ENCODE data around the gene EMP1.

Gene EMP1

GRCh38 chr12:13197526-13198143 is 1.1 kb downstream of the EMP1 start:
- 100% methylated on average over 1 of the region's 9 CpGs for WGBS (ENCODE audit: insufficient coverage, insufficient read length)
- no peak overlapping the region for H3K27ac ChIP-seq (ENCODE audit: low read length)
- H3K27me3 ChIP-seq (ENCODE audit: control insufficient read depth, insufficient read depth, low read length), result no peaks in the 10 kb centered on the region
- 0 out of 2 replicates have a peak, but pooled peaks cover 1% of the 10 kb centered on the region for H3K4me1 ChIP-seq (ENCODE audit: control insufficient read depth, insufficient read depth, low read length)
- H3K4me3 ChIP-seq (ENCODE audit: low read length), result no peak overlapping the region
- DNase-seq (ENCODE audit: low read depth, low spot score), result no peak
- H3K36me3 ChIP-seq (ENCODE audit: control insufficient read depth, insufficient read depth, low read length), result no peaks in the 10 kb centered on the region
- no peaks in the 10 kb centered on the region for H3K9me3 ChIP-seq (ENCODE audit: control insufficient read depth, insufficient read depth, low read length)

GRCh38 chr12:13198241-13198640 is 1.7 kb downstream of the EMP1 start:
- Histone ChIP-seq H3K4me3 (ENCODE audit: low read length) (no peak overlapping the region), H3K36me3 (ENCODE audit: control insufficient read depth, insufficient read depth, low read length) (no peaks in the 10 kb centered on the region), H3K4me1 (ENCODE audit: control insufficient read depth, insufficient read depth, low read length) (peaks cover 2% of the 10 kb centered on the region; the same call in 1 of the 2 replicates), H3K27me3 (ENCODE audit: control insufficient read depth, insufficient read depth, low read length) (no peaks in the 10 kb centered on the region), H3K9me3 (ENCODE audit: control insufficient read depth, insufficient read depth, low read length) (no peaks in the 10 kb centered on the region), H3K27ac (ENCODE audit: low read length) (no peak overlapping the region)
- no peak for DNase-seq (ENCODE audit: low read depth, low spot score)
- no CpG with 5 or more reads among the region's 4 CpGs for WGBS (ENCODE audit: insufficient coverage, insufficient read length)

DNA sequence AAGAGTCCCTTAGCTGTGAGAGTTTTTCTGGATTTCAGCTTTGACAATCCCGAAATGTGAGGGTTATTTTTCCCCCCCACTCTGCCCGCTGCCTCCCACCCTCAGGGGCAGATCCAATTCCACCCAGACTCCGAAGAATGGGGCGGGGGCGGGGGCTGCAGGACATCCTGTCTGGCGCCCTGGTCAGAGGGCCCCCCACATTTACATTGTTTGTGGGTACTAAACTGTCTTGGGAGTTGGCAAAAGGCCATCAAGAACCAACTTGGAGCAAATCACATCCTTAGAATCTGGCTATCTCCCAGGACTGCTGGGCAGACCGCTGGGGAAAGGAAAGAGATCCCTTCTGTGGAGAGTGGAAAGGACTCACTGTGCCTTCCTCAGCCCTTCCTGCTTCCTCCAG is 2.4 kb downstream of the EMP1 start:
- Histone ChIP-seq H3K27me3 (ENCODE audit: control insufficient read depth, insufficient read depth, low read length) (no peaks in the 10 kb centered on the region), H3K4me1 (ENCODE audit: control insufficient read depth, insufficient read depth, low read length) (peaks cover 4% of the 10 kb centered on the region; the same call in 1 of the 2 replicates), H3K9me3 (ENCODE audit: control insufficient read depth, insufficient read depth, low read length) (no peaks in the 10 kb centered on the region), H3K36me3 (ENCODE audit: control insufficient read depth, insufficient read depth, low read length) (no peaks in the 10 kb centered on the region), H3K27ac (ENCODE audit: low read length) (no peak overlapping the region), H3K4me3 (ENCODE audit: low read length) (no peak overlapping the region)
- no CpG with 5 or more reads among the region's 7 CpGs for WGBS (ENCODE audit: insufficient coverage, insufficient read length)
- DNase-seq (ENCODE audit: low read depth, low spot score), result no peak

DNA sequence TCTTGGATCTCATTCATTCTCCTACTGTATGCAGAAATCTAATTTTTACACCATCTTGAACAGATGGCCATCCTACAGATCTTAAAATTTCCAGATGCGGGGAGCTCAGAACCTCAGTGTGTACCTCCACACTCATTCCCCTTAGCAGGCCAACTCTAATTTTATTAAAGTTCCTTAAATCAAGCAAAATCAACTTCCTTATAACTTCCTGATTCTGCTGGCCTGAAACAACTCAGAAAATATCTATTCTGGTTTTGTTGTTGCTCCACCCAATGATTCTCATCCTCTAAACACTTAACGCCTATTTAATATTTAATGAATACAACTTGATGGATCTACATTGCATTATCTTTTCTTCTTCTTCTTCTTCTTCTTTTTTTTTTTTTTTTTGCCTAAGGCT is 3.1 kb downstream of the EMP1 start:
- peaks cover 6% of the 10 kb centered on the region; the same call in 1 of the 2 replicates for H3K4me1 ChIP-seq (ENCODE audit: control insufficient read depth, insufficient read depth, low read length)
- H3K27me3 ChIP-seq (ENCODE audit: control insufficient read depth, insufficient read depth, low read length), result no peaks in the 10 kb centered on the region
- no peak for DNase-seq (ENCODE audit: low read depth, low spot score)
- H3K36me3 ChIP-seq (ENCODE audit: control insufficient read depth, insufficient read depth, low read length), result no peaks in the 10 kb centered on the region
- no peak overlapping the region for H3K27ac ChIP-seq (ENCODE audit: low read length)
- H3K9me3 ChIP-seq (ENCODE audit: control insufficient read depth, insufficient read depth, low read length), result no peaks in the 10 kb centered on the region
- WGBS (ENCODE audit: insufficient coverage, insufficient read length), result 100% methylated on average over 1 of the region's 2 CpGs
- no peak overlapping the region for H3K4me3 ChIP-seq (ENCODE audit: low read length)

DNA sequence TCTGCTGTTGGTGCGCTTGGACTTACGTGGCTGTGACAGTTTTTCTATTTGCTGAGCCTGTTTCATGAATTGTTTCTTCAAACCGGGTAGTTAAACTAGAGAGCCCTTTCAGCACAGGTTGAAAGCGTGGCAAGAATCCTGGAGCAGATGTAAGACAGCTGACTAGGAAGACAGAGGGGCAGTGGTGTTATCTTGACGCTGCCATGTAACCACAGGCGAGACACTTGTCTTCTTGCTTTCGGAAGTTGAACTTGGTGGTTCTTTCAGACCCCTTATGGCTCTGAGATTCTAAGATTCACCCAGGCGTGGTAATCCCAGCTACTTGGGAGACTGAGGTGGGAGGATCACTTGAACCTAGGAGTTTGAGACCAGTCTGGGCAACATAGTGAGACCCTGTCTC is 4.3 kb downstream of the EMP1 start:
- no CpG with 5 or more reads among the region's 8 CpGs for WGBS (ENCODE audit: insufficient coverage, insufficient read length)
- DNase-seq (ENCODE audit: low read depth, low spot score), result no peak
- H3K4me3 ChIP-seq (ENCODE audit: low read length), result no peak overlapping the region
- peaks cover 7% of the 10 kb centered on the region for H3K4me1 ChIP-seq (ENCODE audit: control insufficient read depth, insufficient read depth, low read length)
- no peaks in the 10 kb centered on the region for H3K27me3 ChIP-seq (ENCODE audit: control insufficient read depth, insufficient read depth, low read length)
- H3K27ac ChIP-seq (ENCODE audit: low read length), result no peak overlapping the region
- H3K9me3 ChIP-seq (ENCODE audit: control insufficient read depth, insufficient read depth, low read length), result no peaks in the 10 kb centered on the region
- no peaks in the 10 kb centered on the region for H3K36me3 ChIP-seq (ENCODE audit: control insufficient read depth, insufficient read depth, low read length)

GRCh38 chr12:13203034-13203922 is 6.8 kb downstream of the EMP1 start:
- Histone ChIP-seq H3K36me3 (ENCODE audit: control insufficient read depth, insufficient read depth, low read length) (no peaks in the 10 kb centered on the region), H3K27me3 (ENCODE audit: control insufficient read depth, insufficient read depth, low read length) (no peaks in the 10 kb centered on the region), H3K4me1 (ENCODE audit: control insufficient read depth, insufficient read depth, low read length) (peaks cover 9% of the 10 kb centered on the region), H3K27ac (ENCODE audit: low read length) (no peak overlapping the region), H3K4me3 (ENCODE audit: low read length) (no peak overlapping the region), H3K9me3 (ENCODE audit: control insufficient read depth, insufficient read depth, low read length) (no peaks in the 10 kb centered on the region)
- WGBS (ENCODE audit: insufficient coverage, insufficient read length), result no CpG with 5 or more reads among the region's 16 CpGs
- DNase-seq (ENCODE audit: low read depth, low spot score), result no peak

DNA sequence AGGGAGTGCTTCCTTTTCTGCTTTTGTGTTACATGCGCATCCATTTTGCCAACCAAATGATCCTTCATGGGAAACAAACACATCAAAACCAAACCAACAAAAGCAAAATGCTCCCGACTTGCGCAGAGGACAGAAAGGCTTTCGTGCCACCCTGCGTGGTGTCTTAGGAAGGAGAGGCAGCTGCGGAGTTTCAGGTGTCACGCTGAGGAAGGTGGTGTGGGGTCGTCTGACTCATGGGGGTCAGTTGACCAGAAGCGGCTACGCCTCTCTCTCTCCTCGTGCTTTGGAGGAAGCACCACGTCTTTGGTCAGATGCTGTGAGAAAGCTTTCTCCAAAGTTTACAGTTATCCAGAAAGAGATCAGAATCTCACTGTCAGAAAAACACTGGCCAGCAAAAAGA is 7.9 kb downstream of the EMP1 start:
- no peaks in the 10 kb centered on the region for H3K9me3 ChIP-seq (ENCODE audit: control insufficient read depth, insufficient read depth, low read length)
- H3K27me3 ChIP-seq (ENCODE audit: control insufficient read depth, insufficient read depth, low read length), result no peaks in the 10 kb centered on the region
- no peak overlapping the region for H3K4me3 ChIP-seq (ENCODE audit: low read length)
- DNase-seq (ENCODE audit: low read depth, low spot score), result no peak
- H3K36me3 ChIP-seq (ENCODE audit: control insufficient read depth, insufficient read depth, low read length), result no peaks in the 10 kb centered on the region
- no peak overlapping the region for H3K27ac ChIP-seq (ENCODE audit: low read length)
- no CpG with 5 or more reads among the region's 12 CpGs for WGBS (ENCODE audit: insufficient coverage, insufficient read length)
- H3K4me1 ChIP-seq (ENCODE audit: control insufficient read depth, insufficient read depth, low read length), result peaks cover 9% of the 10 kb centered on the region

DNA sequence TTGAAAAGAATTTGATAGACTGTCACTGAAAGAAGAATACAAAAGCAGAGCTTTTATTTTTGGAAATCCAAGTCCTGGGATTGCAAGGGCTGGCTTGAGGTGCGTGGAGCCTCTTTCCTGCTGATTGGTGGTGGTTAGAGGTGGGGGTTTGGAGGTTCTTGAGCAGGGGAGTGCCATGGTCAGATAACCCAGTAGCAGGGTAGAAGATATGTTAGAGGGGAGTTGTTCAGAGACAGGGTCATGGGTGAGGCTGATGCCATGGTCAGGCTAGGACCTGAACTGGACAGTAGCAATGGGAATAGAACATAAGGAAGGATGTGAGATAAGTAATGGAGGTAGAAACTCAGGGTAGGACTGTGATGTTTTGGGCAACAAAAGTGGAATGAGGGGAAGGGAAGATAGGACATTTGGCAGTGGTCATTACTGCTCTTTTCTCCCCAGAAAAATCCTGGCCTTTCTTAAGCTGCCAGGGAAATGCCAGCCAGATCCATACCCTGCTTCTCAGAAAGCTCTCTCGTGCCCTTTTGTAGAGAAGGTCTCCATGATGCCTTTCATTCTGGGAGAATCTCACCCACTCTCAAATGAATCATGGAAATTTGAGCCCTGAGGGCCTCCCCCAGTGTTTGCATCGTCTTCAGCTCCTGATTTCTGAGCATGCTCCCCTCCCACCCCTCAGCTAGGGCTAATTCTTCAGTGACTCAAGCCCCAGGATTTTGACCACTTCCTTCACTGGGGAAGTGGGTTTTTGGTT is 9.5 kb downstream of the EMP1 start:
- H3K4me1 ChIP-seq (ENCODE audit: control insufficient read depth, insufficient read depth, low read length), result peaks cover 9% of the 10 kb centered on the region
- no peak for DNase-seq (ENCODE audit: low read depth, low spot score)
- H3K36me3 ChIP-seq (ENCODE audit: control insufficient read depth, insufficient read depth, low read length), result no peaks in the 10 kb centered on the region
- H3K4me3 ChIP-seq (ENCODE audit: low read length), result no peak overlapping the region
- H3K27ac ChIP-seq (ENCODE audit: low read length), result no peak overlapping the region
- WGBS (ENCODE audit: insufficient coverage, insufficient read length), result no CpG with 5 or more reads among the region's 3 CpGs
- no peaks in the 10 kb centered on the region for H3K27me3 ChIP-seq (ENCODE audit: control insufficient read depth, insufficient read depth, low read length)
- H3K9me3 ChIP-seq (ENCODE audit: control insufficient read depth, insufficient read depth, low read length), result no peaks in the 10 kb centered on the region

DNA sequence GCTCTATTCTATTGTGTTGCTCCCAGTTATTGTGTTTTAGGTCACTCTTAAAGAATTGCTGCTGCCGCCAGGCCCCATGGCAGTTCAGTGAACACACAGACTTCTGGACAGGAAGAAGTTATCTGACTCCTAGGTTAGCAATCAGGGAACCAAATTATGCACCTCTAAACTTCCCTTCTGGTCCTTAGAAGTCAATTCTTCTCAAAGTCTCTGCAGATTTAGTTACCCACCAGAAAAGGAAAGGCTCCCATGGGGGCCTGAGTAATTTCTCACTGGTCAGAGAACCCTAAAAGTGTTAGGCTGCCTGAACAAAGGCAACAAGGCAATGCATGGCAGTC is 10.0 kb downstream of the EMP1 start:
- H3K27ac ChIP-seq (ENCODE audit: low read length), result no peak overlapping the region
- peaks cover 9% of the 10 kb centered on the region for H3K4me1 ChIP-seq (ENCODE audit: control insufficient read depth, insufficient read depth, low read length)
- DNase-seq (ENCODE audit: low read depth, low spot score), result no peak
- H3K9me3 ChIP-seq (ENCODE audit: control insufficient read depth, insufficient read depth, low read length), result no peaks in the 10 kb centered on the region
- H3K27me3 ChIP-seq (ENCODE audit: control insufficient read depth, insufficient read depth, low read length), result no peaks in the 10 kb centered on the region
- H3K36me3 ChIP-seq (ENCODE audit: control insufficient read depth, insufficient read depth, low read length), result no peaks in the 10 kb centered on the region
- no peak overlapping the region for H3K4me3 ChIP-seq (ENCODE audit: low read length)
- no CpG with 5 or more reads among the region's 1 CpG for whole genome bisulfite sequencing (ENCODE audit: insufficient coverage, insufficient read length)

GRCh38 chr12:13208533-13209435 is 12.3 kb downstream of the EMP1 start:
- Histone ChIP-seq H3K4me3 (ENCODE audit: low read length) (no peak overlapping the region), H3K27me3 (ENCODE audit: control insufficient read depth, insufficient read depth, low read length) (no peaks in the 10 kb centered on the region), H3K36me3 (ENCODE audit: control insufficient read depth, insufficient read depth, low read length) (no peaks in the 10 kb centered on the region), H3K4me1 (ENCODE audit: control insufficient read depth, insufficient read depth, low read length) (peaks cover 9% of the 10 kb centered on the region), H3K27ac (ENCODE audit: low read length) (no peak overlapping the region), H3K9me3 (ENCODE audit: control insufficient read depth, insufficient read depth, low read length) (no peaks in the 10 kb centered on the region)
- no CpG with 5 or more reads among the region's 9 CpGs for WGBS (ENCODE audit: insufficient coverage, insufficient read length)
- DNase-seq (ENCODE audit: low read depth, low spot score), result no peak

Measured in iPS DF 6.9 (cell line).